Hindlimb muscle (tissue), 1 donor: ENCODE results near the gene ADCY10. TPM values are rescaled to one million over a fixed set of nuclear protein-coding genes. Genes with fewer than 3 reads are reported as not detected.

Experiments
- DNase-seq: peaks from one replicate; pipeline ENCODE4 v3.0.0-alpha.2; 2013
- polyA plus RNA-seq: library from polyadenylated mRNA; unstranded; fragments of 120-200 nt; gene quantifications from one replicate; pipeline ENCODE4 v1.2.1, GENCODE V29; 2013; ENCODE audit not compliant: insufficient read length

The ADCY10 gene
- polyA plus RNA-seq, 1 donor, result 0.17 TPM

DNA sequence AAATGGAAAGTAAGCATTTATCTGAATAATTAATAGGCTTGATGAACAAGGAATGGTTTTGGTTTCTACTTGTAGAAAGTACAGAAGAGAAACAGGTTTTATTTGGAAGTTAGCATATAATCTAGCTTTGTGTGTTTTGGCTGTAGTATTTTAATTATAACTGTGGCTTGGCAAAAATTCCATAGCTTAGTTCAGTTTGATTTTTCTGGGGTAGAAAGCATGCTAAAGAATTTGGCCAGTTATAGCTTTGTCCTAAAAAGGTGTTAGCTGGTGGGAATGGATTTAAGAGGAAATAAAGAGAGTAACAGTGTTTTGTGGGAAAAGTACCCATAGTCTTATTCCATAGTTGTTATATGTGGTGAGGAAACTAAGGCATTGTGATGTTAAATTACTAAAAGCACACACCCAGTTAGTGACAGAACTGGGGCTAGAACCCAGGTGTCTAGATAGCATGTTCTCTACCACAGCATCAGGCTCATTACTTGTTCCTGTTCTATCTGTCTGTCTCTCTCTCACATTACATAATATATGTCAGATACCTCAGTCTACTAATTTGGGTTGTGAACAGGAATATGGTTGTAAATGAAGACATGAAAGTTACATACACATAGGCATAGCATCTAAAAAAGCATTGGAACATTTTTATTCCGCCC, 137.2 kb downstream of the ADCY10 start:
- DNase-seq, result no peak

DNA sequence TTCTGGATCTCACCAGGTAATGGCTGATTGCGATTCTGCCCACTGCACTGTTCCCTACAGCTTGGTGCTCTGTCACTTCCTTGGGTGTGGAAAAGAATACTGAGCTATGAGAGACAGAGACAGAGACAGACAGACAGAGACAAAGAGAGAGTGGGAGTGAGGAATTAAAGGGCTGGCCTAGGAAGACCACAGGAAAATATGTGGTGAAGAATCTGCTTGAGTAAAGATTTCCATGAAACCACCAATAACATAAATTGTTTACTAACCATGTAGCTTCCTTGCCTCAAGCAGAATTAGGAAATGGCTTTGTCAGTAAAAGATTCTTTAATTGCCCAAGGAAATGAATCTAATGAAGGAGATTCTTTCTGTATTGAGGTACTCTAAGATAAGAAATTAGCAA, 137.8 kb downstream of the ADCY10 start:
- DNase-seq, result no peak

DNA sequence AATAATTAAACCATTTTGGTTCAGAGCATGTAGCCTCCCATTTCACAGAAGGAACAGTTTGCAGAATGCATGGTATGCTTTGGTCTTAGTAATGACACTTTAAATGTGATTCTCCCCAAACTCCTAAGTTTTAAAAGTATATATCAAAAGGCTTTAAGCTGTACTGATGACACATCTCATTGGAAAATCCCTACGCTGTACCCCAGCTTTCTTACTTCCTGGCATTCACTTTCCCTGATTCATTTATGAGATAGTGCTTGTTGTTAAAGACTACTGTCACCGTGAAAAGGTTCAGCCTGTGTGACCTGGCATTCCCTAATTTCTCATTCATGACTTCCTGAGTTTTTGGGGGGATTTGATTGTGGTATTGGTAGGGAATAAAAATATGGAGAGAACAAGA, 138.8 kb downstream of the ADCY10 start:
- no peak for DNase-seq

DNA sequence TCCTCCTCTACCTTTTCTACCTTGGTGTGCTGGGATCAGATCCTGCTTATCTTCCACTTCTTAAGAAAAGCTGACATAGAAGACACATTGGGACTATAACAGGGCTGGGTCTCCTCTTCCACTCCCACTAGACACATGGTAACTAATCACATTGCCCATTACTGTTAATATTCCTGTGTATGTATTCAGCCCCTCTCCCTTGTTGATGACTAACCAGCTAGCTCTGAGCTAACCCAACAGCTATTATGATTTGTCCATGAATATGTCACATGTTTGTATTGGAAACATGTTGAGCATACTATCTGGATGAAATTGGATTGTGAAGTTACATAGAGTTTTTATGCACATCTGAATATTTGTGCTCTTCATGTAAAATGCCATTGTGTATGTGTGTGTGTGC, 139.2 kb downstream of the ADCY10 start:
- no peak for DNase-seq

DNA sequence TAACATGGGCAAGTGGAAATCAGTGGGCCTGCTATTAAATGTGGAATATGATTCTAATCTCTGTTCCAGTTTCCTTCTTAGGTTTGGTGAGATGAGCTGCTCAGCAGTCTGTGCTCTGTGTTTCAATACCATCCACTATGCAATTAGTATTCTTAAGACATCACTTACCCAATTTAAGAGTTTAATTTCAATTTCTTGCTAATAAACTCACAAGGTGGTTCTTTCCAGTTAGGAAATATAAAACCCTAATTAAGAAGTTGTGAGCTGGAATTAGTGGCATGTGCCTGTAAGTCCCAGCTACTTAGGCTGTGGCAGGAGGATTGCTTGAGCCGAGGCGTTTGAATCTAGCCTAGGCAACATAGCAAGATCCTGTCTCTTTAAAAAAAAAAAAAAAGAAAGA, 140.4 kb downstream of the ADCY10 start:
- no peak for DNase-seq

DNA sequence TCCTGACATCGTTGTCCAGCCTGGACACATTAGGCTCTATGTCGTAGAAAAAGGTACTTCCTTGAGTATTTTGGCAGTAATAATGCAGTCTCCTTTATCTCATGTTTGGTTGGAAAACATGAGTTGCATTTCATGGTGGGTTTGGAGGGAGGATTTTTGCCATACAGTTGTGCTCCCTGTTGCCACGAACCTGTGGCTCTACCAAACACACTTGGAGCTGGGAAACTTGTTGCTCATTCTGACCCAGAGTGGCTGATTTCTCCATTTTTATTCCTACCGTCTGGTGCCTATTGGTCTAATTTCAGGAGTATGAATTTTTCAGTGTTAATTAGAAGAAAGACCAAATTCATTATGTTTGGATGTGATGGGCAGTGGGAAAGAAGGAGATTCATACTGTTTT, 141.5 kb downstream of the ADCY10 start:
- DNase-seq, result no peak

DNA sequence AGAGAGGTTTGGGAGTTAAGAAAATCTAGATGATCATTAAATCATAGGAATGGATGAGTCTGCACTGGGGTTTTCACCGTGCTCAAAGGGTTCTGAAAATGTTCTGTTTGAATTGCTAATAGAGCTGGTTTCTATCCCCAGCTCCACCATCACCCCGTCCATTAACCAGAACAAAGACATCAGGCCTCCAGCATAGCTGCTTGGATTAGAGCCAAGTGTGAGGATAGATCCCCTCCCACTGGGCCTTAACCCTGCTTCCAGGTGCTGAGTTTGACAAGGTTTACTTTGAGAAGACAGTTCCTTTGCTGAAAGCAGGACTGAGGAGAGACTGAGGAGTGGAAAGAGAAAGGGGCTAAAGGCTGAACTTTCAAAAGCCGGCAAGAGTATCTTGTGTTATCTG, 143.8 kb downstream of the ADCY10 start:
- DNase-seq, result no peak

DNA sequence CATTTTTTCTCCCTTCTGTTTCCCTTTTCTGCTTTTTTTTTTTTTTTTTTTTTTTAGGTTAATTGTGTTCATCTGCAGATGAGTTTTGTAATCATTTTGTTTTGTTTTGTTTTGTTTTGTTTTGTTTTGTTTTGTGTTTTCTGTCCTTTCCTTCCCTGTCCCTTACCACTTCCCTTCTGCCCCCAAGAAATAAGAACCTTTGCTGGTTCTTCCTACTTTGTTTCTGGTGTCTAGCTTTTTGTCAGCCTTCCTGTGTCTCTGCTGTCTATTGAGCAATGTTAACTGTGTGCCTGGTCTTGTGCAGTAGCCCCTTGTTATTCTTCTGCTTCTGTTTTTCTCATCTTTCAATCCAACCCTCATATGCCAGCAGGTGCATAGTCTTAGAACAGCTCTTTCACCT, 146.2 kb downstream of the ADCY10 start:
- DNase-seq, result no peak

DNA sequence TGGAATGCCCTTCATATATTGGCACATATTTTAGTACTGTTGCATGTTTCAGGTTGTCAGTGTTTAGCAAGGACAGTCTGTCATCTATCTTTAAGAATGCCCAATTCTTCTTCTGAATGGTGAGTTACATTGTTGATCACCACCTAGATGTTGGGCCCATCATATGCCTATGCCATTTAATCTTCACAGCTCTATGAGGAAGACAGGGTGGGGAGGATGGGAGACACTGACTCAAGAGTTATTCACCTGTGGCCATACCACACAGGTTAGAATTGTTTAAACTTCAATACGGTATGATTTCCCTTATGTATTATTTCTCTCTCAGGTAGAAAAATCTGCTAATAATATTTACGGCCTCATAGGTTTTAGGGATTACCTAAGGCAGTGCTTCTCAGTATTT, 147.4 kb downstream of the ADCY10 start:
- no peak for DNase-seq

DNA sequence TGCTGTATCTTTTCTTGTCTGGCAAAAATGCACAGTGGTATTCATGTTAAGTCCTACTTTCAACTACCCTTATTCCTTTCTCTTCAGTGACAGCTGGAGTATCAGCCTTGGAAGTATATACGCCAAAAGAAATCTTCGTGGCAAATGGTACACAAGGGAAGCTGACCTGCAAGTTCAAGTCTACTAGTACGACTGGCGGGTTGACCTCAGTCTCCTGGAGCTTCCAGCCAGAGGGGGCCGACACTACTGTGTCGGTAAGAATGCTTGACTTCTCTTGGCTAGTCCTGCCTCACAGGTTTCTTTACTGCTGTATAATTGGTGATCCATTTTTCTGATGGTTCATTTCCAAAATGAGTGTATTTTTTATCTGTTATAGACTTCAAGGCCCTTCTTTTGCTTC, 148.4 kb downstream of the ADCY10 start:
- DNase-seq, result no peak

DNA sequence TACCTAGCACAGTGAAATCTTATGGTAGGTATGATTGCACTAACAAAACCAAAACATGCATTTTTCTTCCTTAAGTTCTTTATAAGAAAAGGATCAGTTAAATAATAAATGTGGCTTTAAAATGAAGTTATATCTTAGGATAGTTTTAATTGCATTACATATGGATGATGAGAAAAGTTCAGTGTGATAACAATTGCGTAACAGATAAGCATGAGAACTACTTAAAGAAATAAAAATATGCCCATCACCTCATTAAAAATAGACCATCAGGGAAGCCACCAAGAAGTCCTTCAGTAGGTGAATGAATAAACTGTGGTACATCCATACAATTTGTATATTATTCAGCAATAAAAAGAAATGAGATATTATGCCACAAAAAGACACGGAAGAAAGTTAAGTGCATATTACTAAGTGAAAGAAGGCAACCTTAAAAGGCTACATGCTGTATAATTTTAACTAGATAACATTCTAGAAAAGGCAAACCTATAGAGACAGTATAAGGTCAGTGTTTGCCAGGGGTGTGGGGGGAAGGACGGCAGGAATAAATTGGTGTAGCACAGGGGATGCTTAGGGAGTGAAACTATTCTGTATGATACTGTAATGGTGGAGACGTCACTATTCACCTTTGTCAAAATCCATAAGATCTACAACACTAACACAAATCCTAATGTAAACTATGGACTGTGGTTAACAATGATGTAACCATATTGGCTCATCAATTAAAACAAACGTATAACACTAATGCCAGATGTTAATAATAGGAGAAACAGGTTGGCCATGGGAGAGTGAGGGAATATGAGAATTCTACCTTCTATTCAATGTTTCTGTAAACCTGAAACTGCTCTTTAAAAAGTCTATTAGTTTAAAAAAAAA, 149.2 kb downstream of the ADCY10 start:
- DNase-seq, result no peak

DNA sequence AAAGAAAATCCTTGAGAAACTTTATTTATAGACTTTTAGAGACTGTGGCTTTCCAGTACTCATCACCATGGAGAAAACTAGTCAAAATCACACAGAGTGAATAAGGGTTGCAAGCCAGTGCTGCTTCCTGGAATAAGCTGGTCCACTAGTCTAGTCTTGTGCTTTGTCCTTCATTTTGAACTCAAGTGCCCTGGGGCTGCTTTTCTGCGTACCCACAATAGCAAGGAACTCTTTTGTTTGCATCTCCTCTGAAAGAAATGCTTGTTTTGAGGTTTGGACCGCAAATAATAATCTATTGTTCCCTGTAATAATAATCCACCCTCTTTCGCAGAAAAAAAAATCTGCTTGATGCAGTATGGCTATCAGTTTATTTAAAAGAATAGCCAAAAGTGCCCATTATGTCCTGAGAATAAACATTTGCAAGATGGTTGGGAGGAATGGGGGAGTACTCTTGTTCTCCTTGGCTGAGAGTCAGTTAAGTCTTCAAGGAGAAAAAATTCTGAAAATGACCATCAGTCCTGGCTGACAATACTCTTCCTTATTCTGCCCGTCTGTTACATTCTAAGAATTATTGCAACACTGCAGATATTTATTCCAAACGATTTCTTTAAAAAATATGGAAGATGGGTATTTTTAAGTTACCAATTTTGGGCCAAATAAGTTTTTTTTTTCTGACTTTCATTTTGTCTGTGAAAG, 150.3 kb downstream of the ADCY10 start:
- DNase-seq, result no peak

DNA sequence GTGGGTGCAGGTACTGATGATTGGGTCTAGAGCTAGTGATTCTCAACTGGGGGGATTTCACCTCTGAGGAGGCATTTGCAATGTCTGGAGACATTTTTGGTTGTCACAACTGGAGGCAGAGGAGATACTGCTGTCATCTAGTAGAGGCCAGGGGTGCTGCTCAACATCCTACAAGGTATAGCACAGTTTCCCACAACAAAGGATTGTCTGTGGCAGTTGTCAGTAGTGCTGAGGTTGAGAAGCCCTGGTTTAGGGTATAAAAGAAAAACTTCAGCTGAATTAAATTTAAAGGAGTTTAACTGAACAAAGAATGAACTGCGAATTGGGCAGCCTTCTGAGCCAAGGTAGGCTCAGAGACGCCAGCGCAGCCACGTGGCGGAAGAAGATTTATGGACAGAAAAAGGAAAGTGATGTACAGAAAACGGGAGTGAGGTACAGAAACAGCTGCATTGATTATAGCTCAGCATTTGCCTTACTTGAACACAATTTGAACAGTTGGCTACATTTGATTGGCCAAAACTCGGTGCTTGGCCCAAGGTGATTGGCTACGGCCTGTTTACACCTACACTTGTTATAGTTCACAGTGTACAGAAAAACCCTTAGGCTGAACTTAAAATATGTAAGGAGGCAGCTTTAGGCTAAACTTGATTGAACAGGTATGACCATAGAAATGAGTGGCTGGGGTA, 151.7 kb downstream of the ADCY10 start:
- DNase-seq, result no peak

DNA sequence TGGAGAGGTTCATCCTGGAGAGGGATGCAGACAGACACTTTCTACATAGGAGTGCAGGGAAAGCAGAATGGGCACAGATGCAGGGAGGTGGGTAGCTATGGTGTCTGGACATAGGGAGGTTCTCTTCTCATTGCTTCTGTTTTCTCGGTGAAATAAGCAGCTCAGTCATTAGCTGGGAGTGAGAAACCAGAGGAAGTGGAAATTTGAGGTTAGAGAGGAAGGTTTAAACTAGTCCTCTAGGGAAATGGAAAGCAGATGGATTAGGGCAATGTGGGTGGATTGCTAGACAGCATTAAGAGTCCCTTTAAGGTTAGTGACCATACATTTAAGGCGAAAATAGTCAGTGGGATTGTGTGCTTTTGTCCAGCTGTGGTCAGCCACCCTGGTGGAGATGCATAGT, 152.5 kb downstream of the ADCY10 start:
- no peak for DNase-seq

Other genes starting within 250 kb of the ADCY10 start
- gene MPZL1, start 192.2 kb downstream of the ADCY10 start, polyA plus RNA-seq, result 62.4 TPM
- 134 TPM for gene DCAF6, start 22.5 kb upstream of the ADCY10 start, polyA plus RNA-seq
- gene MPC2, start 22.9 kb upstream of the ADCY10 start, polyA plus RNA-seq, result 61.0 TPM
- gene GPR161, start 222.8 kb upstream of the ADCY10 start, polyA plus RNA-seq, result 12.5 TPM